ENCODE data around the gene CDH2. TPM values are rescaled to one million over a fixed set of nuclear protein-coding genes. Genes with fewer than 3 reads are reported as not detected.

Gene CDH2
- total RNA-seq, 1 experiment from 2014 or later, result 14.6 TPM

DNA sequence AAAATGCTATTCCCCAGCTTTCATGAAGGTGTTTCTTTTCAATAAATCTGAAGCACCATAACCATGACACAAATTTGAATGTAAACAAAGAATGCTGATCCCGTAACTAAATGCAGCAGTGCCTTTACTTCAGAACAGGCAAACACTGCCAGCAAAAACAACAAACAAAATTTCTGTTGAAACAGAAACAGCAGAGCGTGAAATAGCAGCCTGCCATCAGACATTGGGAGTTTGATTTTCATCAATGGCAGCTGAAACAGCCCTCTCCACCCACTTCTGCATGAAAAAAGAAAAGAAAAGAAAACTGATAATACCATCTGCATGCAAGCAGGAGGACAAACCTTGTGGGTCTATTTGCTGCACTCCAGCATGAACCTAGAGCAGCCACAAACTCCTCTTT is 128.3 kb downstream of the CDH2 start:
- POLR2A ChIA-PET, result no interaction called here
- Mint-ChIP-seq H3K27ac (ENCODE audit: low read depth, unreplicated experiment) (no peak overlapping the region), H3K36me3 (ENCODE audit: insufficient read depth, unreplicated experiment) (no peaks in the 10 kb centered on the region), H3K4me1 (ENCODE audit: insufficient read depth, unreplicated experiment) (no peaks in the 10 kb centered on the region), H3K9me3 (ENCODE audit: unreplicated experiment) (no peaks in the 10 kb centered on the region), H3K4me3 (ENCODE audit: unreplicated experiment) (no peak overlapping the region), H3K27me3 (ENCODE audit: insufficient read depth, unreplicated experiment) (no peaks in the 10 kb centered on the region)
- TF ChIP-seq, protein P1, sequence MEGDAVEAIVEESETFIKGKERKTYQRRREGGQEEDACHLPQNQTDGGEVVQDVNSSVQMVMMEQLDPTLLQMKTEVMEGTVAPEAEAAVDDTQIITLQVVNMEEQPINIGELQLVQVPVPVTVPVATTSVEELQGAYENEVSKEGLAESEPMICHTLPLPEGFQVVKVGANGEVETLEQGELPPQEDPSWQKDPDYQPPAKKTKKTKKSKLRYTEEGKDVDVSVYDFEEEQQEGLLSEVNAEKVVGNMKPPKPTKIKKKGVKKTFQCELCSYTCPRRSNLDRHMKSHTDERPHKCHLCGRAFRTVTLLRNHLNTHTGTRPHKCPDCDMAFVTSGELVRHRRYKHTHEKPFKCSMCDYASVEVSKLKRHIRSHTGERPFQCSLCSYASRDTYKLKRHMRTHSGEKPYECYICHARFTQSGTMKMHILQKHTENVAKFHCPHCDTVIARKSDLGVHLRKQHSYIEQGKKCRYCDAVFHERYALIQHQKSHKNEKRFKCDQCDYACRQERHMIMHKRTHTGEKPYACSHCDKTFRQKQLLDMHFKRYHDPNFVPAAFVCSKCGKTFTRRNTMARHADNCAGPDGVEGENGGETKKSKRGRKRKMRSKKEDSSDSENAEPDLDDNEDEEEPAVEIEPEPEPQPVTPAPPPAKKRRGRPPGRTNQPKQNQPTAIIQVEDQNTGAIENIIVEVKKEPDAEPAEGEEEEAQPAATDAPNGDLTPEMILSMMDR (IDR thresholded peaks at IDR 0.05; ENCODE audit: unreplicated experiment), result no peak
- intact Hi-C loops (cut with micrococcal nuclease), result no loop called here
- BruUV-seq (replicated peaks), result no TSS peak
- CTCF ChIA-PET, result no interaction called here
- no peak for DNase-seq (ENCODE audit: unreplicated experiment)

DNA sequence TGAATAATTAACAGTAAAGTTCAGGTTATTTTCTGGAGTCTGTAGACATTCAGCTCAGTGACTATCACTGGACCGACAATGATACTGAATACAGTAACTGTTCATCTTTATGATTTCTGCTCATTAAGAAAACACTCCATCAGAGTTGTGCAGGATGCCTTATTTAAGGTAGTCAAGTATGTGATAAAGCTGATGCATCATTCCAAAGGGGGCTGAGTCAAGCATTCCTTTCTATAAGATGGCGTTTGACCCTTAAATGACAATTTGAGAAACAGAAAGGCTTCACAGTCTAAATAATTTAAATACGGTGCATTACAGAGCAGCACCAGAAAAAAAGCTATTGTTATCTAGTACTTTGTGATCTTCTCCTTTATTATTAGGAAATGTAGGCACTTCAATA is 131.1 kb downstream of the CDH2 start:
- H3K36me3 Mint-ChIP-seq (ENCODE audit: insufficient read depth, unreplicated experiment), result no peaks in the 10 kb centered on the region
- H3K27me3 Mint-ChIP-seq (ENCODE audit: insufficient read depth, unreplicated experiment), result no peaks in the 10 kb centered on the region
- no peak overlapping the region for H3K4me3 Mint-ChIP-seq (ENCODE audit: unreplicated experiment)
- ChIA-PET POLR2A (interaction anchor here (1.6 kb wide), 1 partner anchor 33 kb away, joined by 4 read pairs; no protein-coding TSS in a partner anchor), CTCF (no interaction called here)
- no peaks in the 10 kb centered on the region for H3K9me3 Mint-ChIP-seq (ENCODE audit: unreplicated experiment)
- DNase-seq (ENCODE audit: unreplicated experiment), result no peak
- no TSS peak for BruUV-seq (replicated peaks)
- TF ChIP-seq, protein P1 (IDR thresholded peaks at IDR 0.05; ENCODE audit: unreplicated experiment), result no peak
- H3K27ac Mint-ChIP-seq (ENCODE audit: low read depth, unreplicated experiment), result no peak overlapping the region
- no peaks in the 10 kb centered on the region for H3K4me1 Mint-ChIP-seq (ENCODE audit: insufficient read depth, unreplicated experiment)
- intact Hi-C loops (cut with micrococcal nuclease), result no loop called here

DNA sequence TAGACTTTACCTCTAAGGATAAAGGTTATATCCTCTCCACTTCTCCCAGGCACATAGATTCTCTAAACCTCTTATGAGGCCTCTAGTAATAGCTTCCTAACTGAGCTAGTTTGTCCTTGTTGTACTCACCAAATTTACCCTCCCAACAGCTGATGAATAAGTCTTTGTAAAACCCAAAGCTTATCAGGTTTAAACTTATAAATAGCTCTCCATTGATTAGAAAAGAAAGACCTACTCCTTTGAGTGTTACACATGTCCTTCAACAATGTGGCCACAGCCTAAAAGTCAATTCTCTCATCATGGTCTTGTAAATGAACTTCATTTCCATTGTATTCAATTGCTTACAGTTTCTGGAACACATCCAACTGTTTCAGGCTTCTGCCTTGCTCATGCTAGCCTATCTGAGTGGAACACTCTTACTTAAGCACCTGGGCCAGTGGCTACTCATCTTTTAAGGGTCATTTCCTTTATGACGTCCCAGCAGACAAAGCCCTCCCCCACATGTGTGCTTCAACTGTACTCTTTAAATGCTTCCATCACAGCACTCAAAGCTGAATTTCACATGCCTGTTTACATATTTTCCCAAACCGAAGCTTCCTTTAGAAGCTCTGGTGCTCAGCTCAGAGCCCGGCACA is 131.6 kb downstream of the CDH2 start:
- no peaks in the 10 kb centered on the region for H3K4me1 Mint-ChIP-seq (ENCODE audit: insufficient read depth, unreplicated experiment)
- no TSS peak for BruUV-seq (replicated peaks)
- peak; percentile 27 for DNase-seq (ENCODE audit: unreplicated experiment)
- ChIA-PET CTCF (interaction anchor here (1.0 kb wide), 1 partner anchor 142 kb away, joined by 3 read pairs; no protein-coding TSS in a partner anchor), POLR2A (interaction anchor here (1.6 kb wide), 1 partner anchor 32 kb away, joined by 4 read pairs; no protein-coding TSS in a partner anchor)
- no peaks in the 10 kb centered on the region for H3K36me3 Mint-ChIP-seq (ENCODE audit: insufficient read depth, unreplicated experiment)
- H3K27me3 Mint-ChIP-seq (ENCODE audit: insufficient read depth, unreplicated experiment), result no peaks in the 10 kb centered on the region
- H3K9me3 Mint-ChIP-seq (ENCODE audit: unreplicated experiment), result no peaks in the 10 kb centered on the region
- no peak overlapping the region for H3K27ac Mint-ChIP-seq (ENCODE audit: low read depth, unreplicated experiment)
- intact Hi-C loops (cut with micrococcal nuclease), result no loop called here
- H3K4me3 Mint-ChIP-seq (ENCODE audit: unreplicated experiment), result no peak overlapping the region
- TF ChIP-seq, protein P1 (IDR thresholded peaks at IDR 0.05; ENCODE audit: unreplicated experiment), result no peak

DNA sequence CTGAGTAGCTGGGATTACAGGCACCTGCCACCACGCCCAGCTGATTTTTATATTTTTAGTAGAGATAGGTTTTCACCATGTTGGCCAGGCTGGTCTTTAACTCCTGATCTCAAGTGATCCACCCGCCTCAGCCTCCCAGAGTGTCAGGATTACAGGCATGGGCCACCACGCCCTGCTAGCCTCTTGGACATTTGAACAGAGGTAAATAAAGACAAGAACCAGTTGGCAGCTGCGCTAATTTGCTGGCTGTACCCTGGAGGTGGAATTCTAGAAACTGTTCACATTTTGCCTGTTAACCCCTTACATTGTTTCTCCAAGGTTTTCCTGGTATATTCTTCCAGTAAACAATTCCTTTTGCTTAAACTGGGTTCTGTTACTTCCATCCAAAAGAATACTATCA is 132.9 kb downstream of the CDH2 start:
- Mint-ChIP-seq H3K27ac (ENCODE audit: low read depth, unreplicated experiment) (no peak overlapping the region), H3K4me1 (ENCODE audit: insufficient read depth, unreplicated experiment) (peaks cover 2% of the 10 kb centered on the region), H3K27me3 (ENCODE audit: insufficient read depth, unreplicated experiment) (no peaks in the 10 kb centered on the region), H3K9me3 (ENCODE audit: unreplicated experiment) (no peaks in the 10 kb centered on the region), H3K36me3 (ENCODE audit: insufficient read depth, unreplicated experiment) (no peaks in the 10 kb centered on the region), H3K4me3 (ENCODE audit: unreplicated experiment) (no peak overlapping the region)
- no TSS peak for BruUV-seq (replicated peaks)
- no peak for DNase-seq (ENCODE audit: unreplicated experiment)
- TF ChIP-seq, protein P1 (IDR thresholded peaks at IDR 0.05; ENCODE audit: unreplicated experiment), result no peak
- POLR2A ChIA-PET, result no interaction called here
- CTCF ChIA-PET, result interaction anchor here (0.5 kb wide), 1 partner anchor 1373 kb away, joined by 3 read pairs; no protein-coding TSS in a partner anchor
- intact Hi-C loops (cut with micrococcal nuclease), result no loop called here

All from MCF 10A (cell line).